ENCODE measurements around the gene HCRT.
"Not testable (repeated sequence)": the region's sequence is repeated elsewhere in the genome, so short reads cannot be mapped to it uniquely, and the experiment has no call there.

The HCRT gene

GRCh38 chr17:42179335-42179734, 5.9 kb downstream of the HCRT start:
- DNase-seq, result no peak

GRCh38 chr17:42178817-42179216, 6.4 kb downstream of the HCRT start:
- no peak for DNase-seq

- DNase-seq, result no peak
These were observed 7.6 kb downstream of the HCRT start for GRCh38 chr17:42177684-42178083.

GRCh38 chr17:42174126-42174783, 11.0 kb downstream of the HCRT start:
- DNase-seq, result no peak

GRCh38 chr17:42171831-42172230, 13.4 kb downstream of the HCRT start:
- no peak for DNase-seq

GRCh38 chr17:42169351-42169750, 15.9 kb downstream of the HCRT start:
- DNase-seq, result no peak

GRCh38 chr17:42167807-42168206, 17.4 kb downstream of the HCRT start:
- DNase-seq, result no peak

GRCh38 chr17:42166196-42166763, 19.0 kb downstream of the HCRT start:
- no peak for DNase-seq

- DNase-seq, result no peak
These were observed 19.5 kb downstream of the HCRT start for GRCh38 chr17:42165751-42166150.

- DNase-seq, result no peak
These were observed 21.4 kb downstream of the HCRT start for GRCh38 chr17:42163696-42164407.

GRCh38 chr17:42163113-42163512, 22.1 kb downstream of the HCRT start:
- no peak for DNase-seq

GRCh38 chr17:42160531-42160910, 24.7 kb downstream of the HCRT start:
- DNase-seq, result no peak

GRCh38 chr17:42159796-42160530, 25.3 kb downstream of the HCRT start:
- no peak for DNase-seq

- DNase-seq, result no peak
These were observed 29.6 kb downstream of the HCRT start for GRCh38 chr17:42155614-42156045.

- no peak for DNase-seq
These were observed 31.1 kb downstream of the HCRT start for GRCh38 chr17:42153919-42154742.

GRCh38 chr17:42146911-42147607, 38.2 kb downstream of the HCRT start:
- no peak for DNase-seq

- not testable (repeated sequence) for DNase-seq
These were observed 42.1 kb downstream of the HCRT start for GRCh38 chr17:42143138-42143537.

- DNase-seq, result no peak
These were observed 42.8 kb downstream of the HCRT start for GRCh38 chr17:42142371-42142896.

GRCh38 chr17:42141382-42141781, 43.9 kb downstream of the HCRT start:
- no peak for DNase-seq

GRCh38 chr17:42140690-42141089, 44.6 kb downstream of the HCRT start:
- not testable (repeated sequence) for DNase-seq

GRCh38 chr17:42138749-42139492, 46.3 kb downstream of the HCRT start:
- peak; percentile 25 for DNase-seq
